Cortex of kidney (tissue), 1 donor: ENCODE results near the gene SNIP1.
A peak's percentile ranks its signal among the peaks of the same experiment; 100 is the strongest.
"Not testable (repeated sequence)": the region's sequence is repeated elsewhere in the genome, so short reads cannot be mapped to it uniquely, and the experiment has no call there.

Experiments
- DNase-seq: peaks from one replicate; lab custom pipeline; 2025; lab: John Stamatoyannopoulos, UW

SNIP1 gene

DNA sequence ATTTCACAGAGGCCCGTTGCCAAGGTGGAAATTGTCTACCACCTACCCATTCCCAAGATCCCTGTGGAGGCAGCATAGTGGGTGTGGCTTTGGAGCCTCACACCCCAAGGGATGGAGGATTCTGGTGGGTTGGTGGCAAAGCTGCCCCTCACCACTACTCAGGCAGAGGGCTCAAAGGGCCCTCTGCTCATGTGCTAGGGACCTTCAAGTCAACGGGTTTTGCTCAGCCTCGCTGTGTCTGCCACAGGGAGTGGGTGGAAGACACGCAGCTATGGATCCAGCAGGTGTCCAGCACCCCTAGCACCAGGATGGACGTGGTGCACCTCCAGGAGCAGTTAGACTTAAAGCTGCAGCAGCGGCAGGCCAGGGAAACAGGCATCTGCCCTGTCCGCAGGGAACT lies 5.0 kb upstream of the SNIP1 start:
- DNase-seq, result no peak

DNA sequence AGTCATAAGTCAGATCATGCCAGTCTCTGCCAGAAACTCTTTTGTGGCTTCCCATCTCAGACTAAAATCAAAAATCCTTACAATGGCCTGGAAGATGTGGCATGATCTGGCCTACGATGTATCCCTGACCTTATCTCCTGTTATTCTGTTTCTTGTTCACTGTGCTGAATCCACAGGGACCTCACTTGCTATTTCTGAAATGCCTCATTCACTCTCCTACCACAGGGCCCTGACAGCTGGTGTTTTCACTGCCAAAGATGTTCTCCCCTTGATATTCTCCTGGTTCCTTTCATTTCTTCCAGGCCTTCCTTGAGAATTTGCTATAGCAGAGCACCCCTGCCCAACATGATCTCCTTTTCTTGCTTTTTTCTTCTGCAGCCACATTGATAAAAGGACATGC lies 4.3 kb upstream of the SNIP1 start:
- no peak for DNase-seq

DNA sequence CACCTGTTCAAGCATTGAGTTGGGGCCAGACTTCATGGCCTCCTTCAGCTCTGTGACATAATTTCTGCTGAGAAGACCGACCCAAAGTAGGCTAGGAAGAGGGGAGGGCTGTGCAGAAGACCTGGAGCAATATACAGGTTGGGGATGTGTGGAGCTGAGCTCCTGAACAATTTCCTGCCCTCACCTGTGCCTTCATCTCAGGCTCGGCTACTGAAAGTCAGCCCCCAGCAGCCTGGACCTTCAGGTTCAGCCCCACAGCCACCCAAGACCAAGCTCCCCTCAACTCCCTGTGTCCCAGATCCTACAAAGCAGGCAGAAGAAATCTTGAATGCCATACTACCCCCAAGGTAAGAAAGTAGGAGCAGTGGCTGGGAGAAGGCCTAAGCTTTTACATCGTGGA lies 3.3 kb upstream of the SNIP1 start:
- DNase-seq, result no peak

DNA sequence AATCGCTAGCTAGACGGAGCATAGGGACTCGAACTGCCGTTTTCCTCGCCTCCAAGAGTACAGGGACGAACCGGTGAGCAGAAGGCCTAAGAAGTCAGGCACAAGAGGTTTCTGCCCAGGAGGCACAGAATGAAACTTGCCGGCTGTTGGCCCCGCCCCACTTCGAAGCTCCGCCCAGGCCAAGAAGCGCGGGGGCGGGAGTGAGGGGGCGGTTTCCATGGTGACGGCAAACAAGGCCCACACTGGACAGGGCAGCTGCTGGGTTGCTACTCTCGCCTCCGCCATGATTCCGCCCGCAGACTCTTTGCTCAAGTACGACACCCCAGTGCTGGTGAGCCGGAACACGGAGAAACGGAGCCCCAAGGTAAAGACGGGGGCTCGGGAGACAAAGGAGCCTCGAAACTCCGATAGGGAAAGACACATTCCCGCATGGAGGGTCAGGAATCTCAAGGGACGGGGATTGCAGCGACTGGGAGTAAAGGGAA lies 2.7 kb upstream of the SNIP1 start, which contains the start of gene DNALI1:
Gene DNALI1 (plus strand): TSS at position 229 of the 485 bp plus-strand sequence. CDS start 55 bp downstream, at position 284.
- peak; percentile 26 for DNase-seq

DNA sequence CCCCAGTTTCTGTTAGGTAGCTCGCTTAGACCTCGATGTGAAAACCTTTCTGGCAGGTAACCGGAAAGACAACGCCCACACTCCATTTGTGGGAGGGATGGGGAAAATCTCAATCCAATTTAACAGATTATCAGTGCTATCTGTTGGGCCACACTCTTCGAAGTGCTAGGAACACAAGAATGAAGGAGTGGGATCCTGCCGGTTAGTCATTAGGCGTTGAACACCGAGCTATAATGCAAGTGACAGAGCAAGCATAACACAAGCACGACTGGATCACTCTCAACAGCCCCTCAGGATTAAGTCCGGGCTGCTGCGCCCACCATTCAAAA lies 531 bp downstream of the SNIP1 start:
- DNase-seq, result no peak

DNA sequence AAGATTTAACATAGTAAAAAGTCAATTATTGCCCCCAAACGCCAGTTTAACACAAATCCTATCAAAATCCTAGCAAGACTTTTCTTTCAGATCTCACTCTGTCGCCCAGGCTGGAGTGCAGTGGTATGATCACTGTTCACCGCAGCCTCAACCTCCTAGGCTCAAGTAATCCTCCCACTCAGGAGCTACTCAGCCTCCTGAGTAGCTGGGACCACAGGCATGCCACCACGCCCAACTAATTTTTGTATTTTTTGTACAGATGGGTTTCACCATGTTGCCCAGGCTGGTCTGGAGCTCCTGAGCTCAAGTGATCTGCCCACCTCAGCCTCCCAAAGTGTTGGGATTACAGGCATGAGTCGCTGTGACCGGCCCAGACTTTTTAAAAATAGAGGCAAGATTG lies 4.8 kb downstream of the SNIP1 start:
- DNase-seq, result no peak

DNA sequence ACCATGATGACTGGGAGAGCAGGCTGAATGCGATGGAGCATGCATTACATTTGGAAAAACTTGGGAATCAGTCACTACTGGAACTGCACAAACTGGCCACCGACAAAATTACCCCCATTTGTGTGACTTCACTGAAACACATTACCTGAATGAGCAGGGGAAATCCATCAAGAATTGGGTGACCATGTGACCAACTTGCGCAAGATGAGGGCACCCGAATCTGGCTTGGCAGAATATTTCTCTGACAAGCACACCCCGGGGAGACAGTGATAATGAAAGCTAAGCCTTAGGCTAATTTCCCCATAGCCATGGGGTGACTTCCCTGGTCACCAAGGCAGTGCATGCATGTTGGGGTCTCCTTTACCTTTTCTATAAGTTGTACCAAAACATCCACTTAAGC lies 9.1 kb downstream of the SNIP1 start:
- no peak for DNase-seq

DNA sequence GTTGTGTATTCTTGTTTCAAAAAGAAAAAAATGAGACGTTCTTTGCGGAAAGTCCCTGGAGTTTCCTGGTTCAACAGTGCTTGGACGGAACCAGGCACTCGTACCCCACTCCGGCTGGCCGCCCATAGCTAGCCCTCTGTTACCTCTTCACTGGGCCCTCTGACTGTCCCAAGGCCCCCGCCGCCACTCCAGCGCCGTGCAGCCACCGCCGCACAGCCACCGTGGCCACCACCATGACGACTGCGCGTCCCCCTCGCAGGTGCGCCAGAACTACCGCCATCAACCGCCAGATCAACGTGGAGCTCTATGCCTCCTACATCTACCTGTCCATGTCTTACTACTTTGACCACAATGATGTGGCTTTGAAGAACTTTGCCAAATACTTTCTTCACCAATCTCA lies 9.6 kb downstream of the SNIP1 start:
- DNase-seq, result no peak

DNA sequence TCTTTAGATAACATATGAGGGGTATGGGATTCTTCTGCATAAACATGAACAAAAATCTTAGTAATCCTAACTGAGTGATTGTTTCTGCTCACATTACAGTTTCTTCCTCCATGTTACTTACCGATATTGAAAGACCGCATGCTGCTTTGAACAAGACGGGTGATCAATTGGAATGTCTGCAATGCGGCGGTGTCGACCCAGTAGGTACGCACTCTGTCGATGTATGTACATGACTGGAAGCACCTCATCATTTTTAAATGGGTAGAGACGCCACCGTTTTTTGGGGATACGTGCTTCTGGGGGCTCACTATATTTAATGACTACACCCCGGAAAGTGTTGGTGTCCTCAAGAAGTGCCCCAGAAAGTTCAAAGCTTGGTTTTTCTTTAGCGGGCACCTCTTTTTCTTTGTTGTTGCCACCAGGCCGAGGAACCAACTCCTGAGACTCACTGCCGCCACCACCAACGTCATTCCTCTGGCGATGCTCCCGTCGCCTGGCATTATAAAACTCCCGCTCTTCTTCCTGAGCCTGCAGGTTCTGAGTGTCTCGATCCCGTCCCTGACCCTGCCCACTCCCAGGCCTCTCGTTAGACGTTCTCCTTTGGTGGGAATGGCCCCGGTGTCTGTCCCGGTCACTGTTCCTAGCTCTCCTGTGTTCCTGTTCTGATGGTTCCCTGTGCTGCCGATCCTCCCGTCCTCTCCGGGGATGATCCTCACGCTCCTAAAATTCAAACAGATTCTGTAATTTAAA lies 13.9 kb downstream of the SNIP1 start:
- no peak for DNase-seq

DNA sequence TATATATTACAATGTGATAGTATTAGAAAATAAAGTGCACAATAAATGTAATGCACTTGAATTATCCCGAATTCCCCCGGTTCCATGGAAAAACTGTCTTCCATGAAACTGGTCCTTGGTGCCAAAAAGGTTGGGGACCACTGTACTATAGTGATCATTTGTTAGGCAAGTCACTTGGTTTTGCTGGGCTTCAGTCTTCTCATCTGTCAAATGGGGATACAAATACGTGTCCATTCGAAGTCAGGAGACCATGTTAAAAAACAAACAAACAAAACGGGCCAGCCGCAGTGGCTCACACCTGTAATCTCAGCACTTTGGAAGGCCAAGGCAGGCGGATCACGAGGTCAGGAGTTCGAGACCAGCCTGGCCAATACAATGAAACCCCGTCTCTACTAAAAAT lies 14.9 kb downstream of the SNIP1 start:
- DNase-seq, result not testable (repeated sequence)

DNA sequence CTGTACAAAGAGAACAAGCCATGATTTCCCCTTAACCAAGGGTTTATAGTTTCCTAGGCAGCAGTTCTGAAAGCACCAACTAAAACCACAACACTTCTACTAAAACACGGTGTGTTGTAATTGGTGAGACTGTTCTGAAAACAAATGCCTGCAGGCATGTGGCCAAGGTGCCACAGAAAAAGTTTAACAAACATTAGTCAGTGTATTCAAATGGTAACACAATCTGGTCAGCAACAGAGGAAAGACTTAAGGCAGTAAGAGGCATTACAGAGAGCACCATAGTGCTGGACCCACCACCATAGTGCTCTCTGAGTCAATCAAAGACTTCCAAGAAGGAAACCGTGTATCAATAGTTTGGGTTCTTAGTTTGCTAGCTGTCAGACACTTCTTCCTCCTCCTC lies 16.7 kb downstream of the SNIP1 start:
- no peak for DNase-seq

DNA sequence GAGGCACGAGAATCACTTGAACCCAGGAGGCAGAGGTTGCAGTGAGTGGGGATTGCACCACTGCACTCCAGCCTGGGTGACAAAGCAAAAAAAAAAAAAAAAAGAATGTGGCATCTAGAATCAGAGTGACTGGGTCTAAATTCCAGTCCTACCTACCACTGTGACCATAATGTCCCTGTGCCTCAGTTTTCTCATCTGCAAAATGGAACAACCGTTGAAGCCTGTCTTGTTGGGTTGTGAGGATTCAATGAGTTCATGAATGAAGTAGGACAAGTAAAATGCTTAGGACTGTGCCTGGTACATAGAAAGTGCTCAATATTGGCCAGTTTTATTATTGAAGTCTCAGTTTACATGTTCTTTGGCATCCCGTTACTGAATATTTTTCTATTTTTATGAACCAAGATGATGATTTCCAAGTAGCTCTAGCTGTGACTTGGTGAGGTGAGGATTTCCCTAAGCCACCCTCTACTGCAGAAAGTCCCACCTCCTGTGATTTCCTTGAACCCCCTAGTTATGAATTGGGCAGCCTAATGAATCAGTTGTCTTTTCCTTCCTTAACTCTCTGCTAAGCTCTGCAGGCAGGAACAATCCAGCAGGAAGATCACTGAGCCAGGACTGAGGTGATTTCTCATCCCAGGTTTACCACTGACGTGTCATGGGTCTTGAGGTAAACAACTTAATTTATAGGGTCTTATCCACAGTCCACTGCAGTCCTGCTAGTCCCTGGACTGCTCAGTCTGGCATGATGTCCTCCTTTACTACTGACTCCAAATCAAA lies 20.6 kb downstream of the SNIP1 start:
- DNase-seq, result no peak

DNA sequence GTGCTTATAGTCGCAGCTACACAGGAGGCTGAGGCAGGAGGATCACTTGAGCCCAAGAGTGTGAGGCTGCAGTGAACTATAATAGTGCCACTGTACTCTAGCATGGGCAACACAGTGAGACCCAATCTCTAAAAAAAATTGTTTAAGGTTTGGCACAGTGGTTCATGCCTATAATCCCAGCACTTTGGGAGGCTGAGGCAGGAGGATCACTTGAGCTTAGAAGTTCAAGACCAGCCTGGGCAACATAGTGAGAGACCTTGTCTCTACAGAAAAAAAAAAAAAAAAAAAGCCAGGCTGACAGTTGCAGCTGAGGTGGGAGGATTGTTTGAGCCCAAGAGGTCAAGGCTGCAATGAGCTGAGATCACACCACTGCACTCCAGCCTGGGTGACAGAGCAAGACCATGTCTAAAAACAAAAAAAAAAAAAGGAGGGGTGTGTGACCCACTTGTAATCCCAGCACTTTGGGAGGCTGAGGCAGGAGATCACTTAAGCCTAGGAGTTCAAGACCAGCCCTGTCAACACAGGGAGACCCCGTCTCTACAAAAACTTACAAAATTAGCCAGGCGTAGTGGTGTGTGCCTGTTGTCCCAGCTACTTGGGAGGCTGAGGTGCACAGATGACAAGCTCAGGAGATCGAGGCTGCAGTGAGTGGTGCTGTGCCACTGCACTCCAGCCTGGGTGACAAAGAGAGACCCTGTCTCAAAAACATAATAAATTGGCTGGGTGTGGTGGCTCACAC lies 21.5 kb downstream of the SNIP1 start:
- not testable (repeated sequence) for DNase-seq

DNA sequence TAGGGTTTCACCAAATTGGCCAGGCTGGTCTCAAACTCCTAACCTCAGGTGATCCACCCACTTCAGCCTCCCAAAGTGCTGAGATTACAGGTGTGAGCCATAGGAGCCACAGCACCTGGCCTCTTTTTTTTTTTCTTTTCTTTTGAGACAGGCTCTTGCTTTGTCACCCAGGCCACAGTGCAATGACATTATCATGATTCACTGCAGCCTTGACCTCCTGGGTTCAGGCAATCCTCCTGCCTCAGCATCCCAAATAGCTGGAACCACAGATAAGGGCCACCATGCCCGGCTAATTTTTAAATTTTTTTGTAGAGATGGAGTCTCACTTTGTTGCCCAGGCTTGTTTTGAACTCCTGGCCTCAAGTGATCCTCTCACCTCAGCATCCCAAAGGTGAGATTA lies 24.2 kb downstream of the SNIP1 start:
- DNase-seq, result not testable (repeated sequence)

DNA sequence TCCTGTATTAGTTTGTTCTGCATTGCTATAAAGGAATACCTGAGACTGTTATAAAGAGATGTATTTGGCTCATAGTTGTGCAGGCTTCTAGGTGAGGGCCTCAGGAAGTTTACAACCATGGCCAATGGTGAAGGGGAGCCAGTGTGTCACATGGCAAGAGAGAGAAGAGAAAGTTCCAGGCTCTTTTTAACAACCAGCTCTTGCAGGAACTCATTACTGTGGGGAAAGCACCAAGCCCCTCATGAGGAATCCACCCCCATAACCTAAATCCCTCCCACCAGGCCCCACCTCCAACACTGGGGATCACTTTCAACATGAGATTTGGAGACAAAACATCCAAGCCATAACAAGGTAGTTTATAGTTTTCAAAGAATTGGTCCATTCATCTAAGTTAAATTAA lies 34.5 kb downstream of the SNIP1 start:
- no peak for DNase-seq

DNA sequence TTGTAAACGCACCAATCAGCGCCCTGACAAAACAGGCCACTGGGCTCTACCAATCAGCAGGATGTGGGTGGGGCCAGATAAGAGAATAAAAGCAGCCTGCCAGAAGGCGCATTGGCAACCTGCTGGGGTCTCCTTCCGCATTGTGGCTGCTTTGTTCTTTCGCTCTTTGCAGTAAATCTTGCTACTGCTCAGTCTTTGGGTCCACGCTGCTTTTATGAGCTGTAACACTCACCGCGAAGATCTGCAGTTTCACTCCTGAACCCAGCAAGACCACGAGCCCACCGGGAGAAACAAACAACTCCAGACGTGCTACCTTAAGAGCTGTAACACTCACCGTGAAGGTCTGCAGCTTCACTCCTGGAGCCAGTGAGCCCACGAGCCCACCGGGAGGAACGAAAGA lies 35.2 kb downstream of the SNIP1 start:
- not testable (repeated sequence) for DNase-seq

DNA sequence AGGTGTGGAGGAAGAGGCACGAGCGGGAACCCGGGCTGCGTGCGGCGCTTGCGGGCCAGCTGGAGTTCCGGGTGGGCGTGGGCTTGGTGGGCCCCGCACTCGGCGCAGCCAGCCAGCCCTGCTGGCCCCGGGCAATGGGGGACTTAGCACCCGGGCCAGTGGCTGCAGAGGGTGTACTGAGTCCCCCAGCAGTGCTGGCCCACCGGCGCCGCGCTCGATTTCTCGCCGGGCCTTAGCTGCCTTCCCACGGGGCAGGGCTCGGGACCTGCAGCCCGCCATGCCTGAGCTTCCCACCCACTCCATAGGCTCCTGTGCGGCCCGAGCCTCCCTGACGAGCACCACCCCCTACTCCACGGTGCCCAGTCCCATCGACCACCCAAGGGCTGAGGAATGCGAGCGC lies 35.9 kb downstream of the SNIP1 start:
- DNase-seq, result not testable (repeated sequence)

DNA sequence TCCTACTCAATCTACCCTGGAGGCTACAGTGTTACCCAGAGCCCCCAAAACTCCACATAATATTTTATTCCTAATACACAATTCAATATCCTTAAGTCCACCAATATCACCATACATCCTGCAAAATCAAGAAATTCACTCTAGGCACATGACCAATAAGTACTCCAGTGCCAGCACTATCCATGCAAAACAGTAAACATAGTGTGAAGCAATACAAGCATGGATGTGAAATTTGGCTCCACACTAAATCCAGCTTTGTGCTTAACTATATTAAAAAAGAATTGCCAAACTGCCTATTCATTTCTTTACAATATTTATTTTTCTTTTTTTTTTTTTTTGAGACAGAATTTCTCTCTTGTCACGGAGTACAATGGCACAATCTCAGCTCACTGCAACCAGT lies 36.5 kb downstream of the SNIP1 start:
- no peak for DNase-seq

DNA sequence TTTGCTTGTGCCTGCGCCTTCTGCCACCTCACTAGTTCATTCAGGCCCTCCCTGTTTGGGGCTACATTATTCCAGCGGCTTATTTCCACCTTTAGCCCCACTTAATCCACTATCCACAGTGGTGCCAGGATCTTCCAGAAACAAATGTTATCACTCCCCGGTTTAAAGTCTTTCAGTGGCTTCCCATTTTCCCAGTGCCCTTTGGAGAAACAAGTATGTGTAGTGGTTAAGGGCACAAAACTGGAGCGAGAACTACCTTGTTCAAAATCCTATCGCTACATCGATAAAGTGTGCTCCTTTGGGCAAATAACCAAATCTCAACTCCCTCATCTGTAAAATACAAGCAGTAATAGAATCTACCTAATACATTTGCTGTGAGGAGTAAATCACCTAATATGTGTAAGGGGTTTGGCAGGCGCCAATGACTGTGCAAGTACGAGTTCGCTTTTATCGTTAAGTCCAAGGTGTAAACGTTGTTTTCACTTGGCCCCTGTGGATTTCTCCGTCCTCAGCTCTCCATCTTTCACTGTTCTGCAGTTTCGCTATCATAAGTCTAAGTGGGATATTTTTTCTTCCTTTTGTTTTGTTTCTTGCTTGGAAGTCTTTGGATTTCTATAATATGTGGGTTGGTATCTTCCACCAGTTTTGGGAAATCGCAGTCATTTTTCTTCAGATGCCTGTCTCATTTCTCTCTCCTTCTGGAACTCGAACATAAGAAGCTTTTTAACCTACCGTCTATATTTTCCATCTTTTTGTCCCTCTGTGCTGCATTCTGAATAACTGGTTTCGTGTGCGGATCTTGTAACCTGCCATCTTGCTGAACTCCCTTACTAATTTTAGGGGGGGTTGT lies 38.7 kb downstream of the SNIP1 start:
- no peak for DNase-seq

DNA sequence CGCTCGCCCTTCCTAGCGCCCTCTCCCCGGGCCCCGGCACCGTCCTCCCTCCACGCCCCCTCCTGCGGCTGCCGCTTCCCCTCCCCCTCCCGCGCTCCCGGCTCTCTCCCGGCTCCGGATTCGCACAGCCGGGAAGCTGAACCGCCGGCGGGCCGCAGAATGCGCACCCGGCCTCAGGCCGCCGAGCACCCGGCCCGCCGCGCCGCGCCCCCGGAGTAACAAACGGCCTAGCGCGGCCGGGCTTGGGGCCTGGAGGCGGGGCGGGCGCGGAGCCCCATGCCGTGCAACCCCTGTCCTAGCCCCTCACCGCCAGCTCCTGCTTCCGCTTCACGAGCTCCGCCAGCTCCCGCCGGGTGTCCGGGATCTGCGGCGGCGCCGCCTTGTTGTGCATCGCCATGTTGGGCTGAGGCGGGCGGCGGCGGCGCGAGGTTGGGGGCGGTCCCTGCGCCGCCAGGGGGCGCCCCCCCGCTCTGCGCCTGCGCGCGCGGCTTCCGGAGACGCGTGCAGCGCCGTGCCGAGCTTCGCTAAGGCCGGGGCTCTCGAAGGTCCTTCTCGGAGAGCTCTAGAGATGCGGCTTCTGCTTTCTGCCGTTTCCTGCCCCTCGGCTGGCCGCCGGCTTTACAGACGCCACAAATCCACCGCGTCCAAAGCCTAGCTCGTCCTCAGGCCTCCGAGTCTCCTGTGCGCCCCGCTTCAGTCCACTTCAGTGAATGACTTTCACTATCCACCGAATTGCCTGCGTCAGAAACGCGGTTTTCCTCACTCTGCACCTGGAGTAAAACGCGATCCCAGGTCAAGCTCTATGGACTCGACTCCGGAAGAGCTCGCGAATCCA lies 39.5 kb downstream of the SNIP1 start, which contains the start of gene MEAF6:
Gene MEAF6 (minus strand): TSS at position 417 of the 835 bp plus-strand sequence. CDS start 20 bp downstream, at position 397.
- no peak for DNase-seq
